GM12874 (cell line): ENCODE measurements around the gene KCTD17.

Experiments
- TF ChIP-seq, protein P1 (sequence below): IDR thresholded peaks from 2 replicates; pipeline ENCODE4 v1.5.1; 2011; ENCODE audit warnings: low read depth, mild to moderate bottlenecking, control low read depth, low read length, moderate library complexity; ENCODE audit not compliant: insufficient read depth

KCTD17 gene

DNA sequence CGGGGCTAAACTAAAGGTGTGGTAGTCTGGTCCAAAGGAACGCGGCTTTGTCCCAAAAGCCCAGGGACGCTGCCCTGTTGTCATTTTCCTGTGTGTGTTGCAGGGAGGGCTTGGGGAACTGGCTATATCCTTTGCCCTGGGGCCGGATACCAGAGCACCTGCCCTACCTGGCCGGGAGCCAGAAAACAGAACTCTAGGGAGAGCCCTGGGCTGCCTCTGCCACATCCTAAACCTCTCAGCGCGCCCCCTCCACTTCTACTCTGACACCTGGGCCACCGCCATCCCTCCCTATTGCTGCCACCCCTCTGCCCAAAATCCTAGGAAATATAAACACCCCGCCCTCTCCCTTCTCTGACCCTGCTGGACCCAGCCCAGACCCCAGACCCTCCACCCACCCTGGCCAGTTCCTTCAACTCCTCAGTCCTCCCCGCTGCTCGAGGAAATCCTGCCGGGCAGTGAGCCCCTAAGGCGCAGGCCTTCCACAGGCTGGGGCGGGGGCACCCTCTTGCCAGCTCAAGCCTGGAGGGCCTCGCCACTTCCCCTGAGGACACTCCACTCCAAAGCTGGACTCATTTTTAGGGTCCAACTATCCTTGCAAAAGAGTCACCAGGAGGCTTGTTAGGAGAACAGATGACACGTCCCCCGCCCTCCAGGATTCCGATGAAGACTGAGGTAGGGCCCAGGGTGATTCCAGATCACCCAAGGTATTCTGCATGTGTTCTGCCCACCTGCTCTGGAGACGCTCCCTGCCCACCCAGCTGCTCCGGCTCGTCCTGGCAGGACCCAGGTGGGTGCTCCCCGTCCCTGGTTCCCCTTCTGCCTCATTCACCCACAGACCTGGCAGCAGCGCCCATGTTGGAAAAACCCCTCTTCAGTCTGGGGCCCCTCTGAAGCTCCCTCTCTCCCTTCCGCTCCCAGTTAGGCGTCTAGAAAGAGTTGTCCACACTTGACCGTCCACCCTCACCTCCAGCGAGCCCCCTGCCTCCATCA lies 12.2 kb downstream of the KCTD17 start:
- TF ChIP-seq, protein P1, sequence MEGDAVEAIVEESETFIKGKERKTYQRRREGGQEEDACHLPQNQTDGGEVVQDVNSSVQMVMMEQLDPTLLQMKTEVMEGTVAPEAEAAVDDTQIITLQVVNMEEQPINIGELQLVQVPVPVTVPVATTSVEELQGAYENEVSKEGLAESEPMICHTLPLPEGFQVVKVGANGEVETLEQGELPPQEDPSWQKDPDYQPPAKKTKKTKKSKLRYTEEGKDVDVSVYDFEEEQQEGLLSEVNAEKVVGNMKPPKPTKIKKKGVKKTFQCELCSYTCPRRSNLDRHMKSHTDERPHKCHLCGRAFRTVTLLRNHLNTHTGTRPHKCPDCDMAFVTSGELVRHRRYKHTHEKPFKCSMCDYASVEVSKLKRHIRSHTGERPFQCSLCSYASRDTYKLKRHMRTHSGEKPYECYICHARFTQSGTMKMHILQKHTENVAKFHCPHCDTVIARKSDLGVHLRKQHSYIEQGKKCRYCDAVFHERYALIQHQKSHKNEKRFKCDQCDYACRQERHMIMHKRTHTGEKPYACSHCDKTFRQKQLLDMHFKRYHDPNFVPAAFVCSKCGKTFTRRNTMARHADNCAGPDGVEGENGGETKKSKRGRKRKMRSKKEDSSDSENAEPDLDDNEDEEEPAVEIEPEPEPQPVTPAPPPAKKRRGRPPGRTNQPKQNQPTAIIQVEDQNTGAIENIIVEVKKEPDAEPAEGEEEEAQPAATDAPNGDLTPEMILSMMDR = no peak

DNA sequence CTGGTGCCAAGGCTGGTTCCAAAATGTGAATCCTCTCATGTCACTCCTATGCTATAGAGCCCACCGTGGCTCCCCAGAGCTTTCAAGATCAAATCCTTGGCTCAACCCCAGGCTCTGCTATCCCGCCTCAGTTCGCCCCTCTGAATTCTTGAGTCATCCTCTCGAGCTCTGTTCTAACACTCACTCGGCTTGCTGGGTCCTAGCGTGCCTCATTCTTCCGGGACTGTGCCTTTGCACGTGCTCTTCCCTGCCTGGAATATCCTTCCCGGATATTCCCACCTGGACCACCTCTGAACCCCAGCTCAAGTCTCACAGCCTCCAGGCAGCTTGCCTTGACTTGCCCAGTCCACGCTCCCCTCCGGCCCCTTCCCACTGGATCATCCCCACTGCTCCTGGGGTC lies 13.0 kb downstream of the KCTD17 start:
- TF ChIP-seq, protein P1 = no peak

DNA sequence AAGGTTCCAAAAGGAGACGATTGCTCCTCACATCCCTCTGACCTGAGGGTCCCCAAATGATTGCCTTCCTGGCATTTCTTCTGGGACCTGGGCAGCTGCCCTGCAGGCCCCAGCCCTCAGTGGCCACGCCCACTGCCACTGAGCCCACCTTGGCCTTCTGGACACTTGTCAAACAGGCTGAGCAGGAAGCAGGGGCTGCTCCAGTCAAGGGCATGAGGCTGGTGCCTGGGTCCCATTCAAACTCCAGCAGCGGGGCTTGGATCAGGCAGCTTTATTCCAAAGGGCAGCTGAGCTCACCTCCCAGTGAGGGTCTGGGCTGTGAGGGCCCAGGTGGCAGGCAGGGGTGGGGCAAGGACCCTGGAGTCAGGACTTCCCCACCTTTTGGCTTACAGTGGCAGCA lies 13.6 kb downstream of the KCTD17 start:
- TF ChIP-seq, protein P1 = no peak

DNA sequence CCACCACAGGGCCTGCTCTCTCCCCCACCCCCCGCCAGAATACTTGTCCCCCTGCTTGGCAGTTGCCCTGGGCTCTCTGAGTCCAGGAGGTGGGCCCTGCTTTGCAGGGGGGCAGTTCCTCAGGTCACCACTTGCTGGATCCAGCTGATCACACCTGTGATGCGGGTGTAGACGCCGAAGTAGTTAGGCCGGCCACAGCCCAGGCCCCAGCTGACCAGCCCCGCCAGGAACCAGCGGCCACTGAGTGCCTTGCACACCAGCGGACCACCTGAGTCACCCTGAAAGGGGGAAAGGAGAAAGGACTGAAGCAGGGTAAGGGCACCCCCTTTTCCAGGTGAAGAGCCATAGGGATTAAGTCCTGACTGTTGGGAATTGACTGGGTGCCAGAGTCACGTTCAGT lies 14.4 kb downstream of the KCTD17 start:
- TF ChIP-seq, protein P1 = no peak

DNA sequence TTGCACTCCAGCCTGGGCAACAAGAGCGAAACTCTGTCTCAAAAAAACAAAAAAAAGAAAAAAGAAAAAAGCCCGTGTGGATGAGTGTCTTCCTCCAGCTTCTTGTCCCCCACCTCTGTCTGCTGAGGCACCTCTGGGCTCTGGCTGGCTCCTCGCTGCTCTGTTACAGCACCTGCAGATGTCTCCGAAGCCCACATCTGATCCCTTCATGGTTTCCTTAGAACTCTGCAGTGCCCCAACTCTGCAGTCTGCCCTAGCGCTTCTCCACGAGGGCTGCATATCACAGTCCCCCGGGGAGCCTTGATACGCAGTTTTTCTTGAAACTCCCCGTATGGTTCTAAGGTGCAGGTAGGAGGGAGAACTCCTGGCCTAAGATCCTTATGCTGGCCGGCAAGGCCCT lies 15.9 kb downstream of the KCTD17 start:
- TF ChIP-seq, protein P1 = no peak

DNA sequence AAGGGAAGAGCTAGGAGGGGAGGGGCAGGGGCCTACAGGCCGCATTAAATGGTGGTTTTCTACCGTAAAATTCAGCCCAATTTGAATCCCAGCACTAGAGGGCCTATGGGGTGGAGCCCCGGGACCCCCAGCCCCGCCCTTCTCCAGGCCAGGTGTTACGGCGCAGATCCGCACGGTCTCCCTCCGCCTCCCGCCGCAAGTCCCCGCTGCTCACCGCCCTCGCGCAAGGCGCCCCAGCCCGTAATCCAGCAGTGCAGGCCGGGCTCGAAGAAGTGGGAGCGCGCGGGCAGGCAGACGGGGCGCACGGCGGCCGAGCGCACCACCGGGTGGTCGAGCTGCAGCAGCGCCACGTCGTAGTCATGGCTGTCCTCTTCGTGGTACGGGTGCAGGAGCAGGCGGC lies 17.3 kb downstream of the KCTD17 start:
- TF ChIP-seq, protein P1 = no peak

DNA sequence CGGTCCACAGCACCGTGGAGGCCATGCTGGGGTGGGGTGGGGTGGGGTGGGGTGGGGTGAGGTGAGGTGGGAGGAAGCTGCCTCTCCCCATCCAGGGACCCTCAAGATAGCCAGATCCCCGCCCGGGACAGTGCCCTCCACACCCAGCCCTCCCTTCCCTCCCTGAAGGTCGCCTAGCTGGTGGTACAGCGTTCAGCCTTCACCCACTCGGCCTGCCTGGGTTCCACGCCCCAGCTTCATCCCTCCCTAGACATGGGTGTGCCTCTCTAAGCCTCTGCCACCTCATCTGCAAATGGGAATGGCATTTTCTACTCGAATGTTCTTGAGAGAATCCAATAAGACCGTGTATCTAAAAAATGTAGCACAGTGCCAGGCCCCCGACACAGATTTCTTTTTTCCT lies 17.8 kb downstream of the KCTD17 start:
- TF ChIP-seq, protein P1 = no peak
